GM18505 (cell line): ENCODE data around the gene DLGAP5.

Experiments used
- ATAC-seq: cut with Tn5 transposase; IDR thresholded peaks from one replicate; pipeline ENCODE4 v1.9.1; 2021; ENCODE audit not compliant: unreplicated experiment
- POLR2A ChIP-seq: IDR thresholded peaks from 4 replicates; pipeline ENCODE4 v1.6.1; 2011; ENCODE audit warnings: borderline replicate concordance; ENCODE audit not compliant: insufficient read depth, insufficient read length; ENCODE audit errors: extremely low read depth

The DLGAP5 gene, protein sequence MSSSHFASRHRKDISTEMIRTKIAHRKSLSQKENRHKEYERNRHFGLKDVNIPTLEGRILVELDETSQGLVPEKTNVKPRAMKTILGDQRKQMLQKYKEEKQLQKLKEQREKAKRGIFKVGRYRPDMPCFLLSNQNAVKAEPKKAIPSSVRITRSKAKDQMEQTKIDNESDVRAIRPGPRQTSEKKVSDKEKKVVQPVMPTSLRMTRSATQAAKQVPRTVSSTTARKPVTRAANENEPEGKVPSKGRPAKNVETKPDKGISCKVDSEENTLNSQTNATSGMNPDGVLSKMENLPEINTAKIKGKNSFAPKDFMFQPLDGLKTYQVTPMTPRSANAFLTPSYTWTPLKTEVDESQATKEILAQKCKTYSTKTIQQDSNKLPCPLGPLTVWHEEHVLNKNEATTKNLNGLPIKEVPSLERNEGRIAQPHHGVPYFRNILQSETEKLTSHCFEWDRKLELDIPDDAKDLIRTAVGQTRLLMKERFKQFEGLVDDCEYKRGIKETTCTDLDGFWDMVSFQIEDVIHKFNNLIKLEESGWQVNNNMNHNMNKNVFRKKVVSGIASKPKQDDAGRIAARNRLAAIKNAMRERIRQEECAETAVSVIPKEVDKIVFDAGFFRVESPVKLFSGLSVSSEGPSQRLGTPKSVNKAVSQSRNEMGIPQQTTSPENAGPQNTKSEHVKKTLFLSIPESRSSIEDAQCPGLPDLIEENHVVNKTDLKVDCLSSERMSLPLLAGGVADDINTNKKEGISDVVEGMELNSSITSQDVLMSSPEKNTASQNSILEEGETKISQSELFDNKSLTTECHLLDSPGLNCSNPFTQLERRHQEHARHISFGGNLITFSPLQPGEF

DNA sequence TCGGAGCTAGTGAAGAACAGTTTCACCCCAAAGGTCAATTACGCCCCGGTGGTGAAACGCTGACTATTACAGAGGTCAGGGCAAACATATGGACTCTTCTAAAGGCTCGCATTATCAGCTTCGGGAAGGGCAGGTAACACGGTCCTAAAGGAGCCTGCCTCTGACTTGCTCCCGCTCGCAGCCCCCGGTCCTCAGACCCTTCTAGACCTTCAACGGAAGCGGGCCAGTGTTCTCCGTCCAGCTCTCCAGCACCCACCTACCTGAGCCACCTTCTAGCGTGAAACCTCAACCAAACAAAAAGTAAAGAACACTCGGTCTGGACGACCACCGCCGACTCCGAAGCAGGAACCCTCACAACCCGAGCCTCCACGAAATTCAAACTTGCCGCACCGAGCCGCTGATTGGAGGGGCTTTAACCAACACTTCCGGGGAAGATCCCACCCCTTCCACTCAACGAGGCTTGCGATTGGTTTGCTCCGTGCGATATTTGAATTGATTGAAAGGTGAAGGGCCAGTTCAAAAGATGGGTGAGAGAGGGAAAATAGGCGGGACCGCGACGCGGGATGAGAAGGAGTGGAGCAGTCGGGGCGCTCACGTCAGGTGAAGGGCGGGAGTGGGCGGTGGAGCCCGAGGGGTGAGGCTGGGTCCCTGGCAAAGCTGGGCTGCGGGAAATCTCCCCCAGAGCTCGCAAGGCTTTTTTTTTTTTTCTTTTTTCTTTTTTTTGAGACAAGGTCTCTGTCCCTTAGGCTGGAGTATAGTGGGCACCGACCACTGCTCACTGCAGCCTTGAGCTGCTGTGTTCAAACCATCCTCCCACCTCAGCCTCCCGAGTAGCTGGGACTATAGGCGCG, at the start of gene DLGAP5:
Gene DLGAP5 (minus strand): TSS at position 383 of the 851 bp plus-strand sequence. CDS start 2,406 bp downstream, outside the sequence.
- ATAC-seq: peak; percentile 98
- TF ChIP-seq POLR2A: peak; percentile 68

DNA sequence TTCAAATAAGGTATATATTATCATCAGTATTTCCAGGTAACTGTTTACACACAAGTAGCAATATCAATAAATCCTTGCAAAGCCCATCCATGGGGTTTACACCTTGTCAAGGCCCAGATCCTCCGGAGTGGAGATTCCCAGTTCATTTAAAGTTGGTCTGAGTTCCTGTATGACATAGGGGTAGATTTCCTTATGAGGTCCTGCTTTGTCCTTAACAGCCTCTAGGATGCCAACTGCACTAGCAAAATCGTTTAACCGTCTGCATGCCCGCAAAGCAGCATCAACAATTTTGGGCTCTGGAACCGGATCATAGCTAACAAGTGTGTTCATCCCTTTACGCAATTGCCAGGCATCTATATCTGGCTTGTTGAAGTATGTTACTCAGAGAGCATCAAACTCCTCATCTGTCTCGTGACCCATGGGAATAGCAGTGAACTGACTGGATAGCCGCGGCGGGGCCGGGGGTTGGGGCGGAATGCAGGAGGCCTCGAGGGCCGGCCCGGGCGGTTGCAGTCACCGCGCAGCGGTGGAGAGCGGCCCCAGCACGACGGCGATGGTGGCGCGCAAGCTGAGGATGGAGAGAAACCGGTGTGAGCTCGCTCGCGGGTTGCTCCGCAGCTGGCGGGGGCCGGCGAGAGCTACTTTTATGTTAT, 49.3 kb upstream of the DLGAP5 start:
- ATAC-seq: no peak
- TF ChIP-seq POLR2A: no peak

DNA sequence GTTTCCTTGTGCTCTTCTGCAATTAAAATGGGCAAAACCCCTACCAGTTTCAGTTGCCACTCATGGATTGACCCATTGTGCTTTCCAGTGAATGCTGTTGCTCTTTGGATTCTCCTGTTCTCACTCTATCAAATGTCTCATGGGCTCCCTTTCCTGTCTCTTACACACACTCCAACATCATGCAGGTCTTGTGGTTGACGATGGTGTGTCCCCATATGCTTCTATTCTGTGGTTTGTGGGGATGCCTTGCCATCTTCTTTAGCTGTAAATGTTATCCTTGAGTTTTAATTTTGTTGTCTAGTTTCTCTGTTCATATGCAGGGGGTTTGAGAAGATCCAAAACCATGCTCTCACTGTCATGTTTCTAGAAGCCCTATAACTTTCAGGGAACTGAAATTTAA, 47.9 kb upstream of the DLGAP5 start:
- TF ChIP-seq POLR2A: no peak
- ATAC-seq: no peak

DNA sequence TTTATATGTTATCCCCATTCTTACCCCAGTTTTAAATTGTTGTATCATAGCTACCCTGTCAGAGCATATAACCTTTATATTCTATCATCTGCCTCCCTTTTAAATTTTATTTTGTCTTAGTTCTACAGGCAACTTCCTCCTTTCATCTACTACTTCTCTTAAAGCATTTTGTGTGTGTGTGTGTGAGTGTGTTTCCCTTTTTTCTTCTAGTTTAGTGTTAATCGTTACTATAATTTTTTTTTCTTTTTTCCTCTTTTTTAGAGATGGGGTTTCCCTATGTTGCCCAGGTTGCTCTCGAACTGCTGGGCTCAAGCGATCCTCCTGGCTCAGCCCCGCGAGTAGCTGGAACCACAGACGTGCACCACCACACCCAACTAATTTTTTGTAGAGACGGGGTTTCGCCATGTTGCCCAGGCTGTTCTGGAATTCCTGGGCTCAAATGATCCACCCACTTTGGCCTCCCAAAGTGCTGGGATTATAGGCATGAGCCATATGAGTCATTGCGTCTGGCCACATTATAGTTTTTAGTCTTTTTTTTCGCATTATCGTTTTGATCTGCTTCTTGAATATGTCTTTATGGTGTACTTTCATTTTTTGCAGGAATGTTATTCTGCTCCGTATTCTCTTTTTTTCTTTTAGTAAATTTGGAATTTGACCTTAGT, 46.8 kb upstream of the DLGAP5 start:
- ATAC-seq: no peak
- TF ChIP-seq POLR2A: no peak

DNA sequence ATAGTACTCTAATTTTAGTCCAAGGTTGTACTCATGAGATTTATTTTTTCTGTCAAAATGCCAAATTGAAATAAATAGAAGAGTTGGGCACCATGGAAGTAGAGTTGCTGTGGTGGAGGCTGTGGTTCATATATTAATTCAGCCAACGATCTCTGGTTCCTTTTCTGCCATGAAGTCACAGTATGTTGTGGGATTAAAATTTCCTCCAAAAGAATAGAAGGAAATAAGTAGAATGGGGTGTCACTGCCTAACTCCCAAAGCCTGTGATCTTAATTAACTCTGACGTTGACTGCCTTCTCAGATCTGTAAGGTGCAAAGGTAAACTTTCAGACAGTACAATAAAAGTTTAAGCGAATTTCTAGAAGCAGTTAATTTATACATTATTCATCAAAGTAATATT, 42.2 kb upstream of the DLGAP5 start:
- no peak for ATAC-seq
- TF ChIP-seq POLR2A: no peak

DNA sequence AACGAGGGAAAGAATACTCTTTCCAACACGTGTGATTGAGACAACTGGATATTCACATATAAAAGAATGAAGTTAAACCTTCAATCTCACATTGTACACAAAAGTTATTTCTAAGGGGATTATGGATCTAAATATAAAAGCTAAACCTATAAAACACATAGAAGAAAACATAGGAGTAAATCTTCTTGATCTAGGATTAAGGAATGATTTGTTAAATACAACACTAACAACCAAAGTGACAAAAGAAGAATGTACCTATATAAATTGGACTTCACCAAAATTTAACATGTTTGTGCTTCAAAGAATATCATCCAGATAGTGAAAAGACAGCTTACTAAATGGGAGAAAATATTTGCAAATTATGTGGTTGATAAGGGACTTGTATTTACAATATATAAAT, 36.9 kb upstream of the DLGAP5 start:
- TF ChIP-seq POLR2A: no peak
- ATAC-seq: no peak

DNA sequence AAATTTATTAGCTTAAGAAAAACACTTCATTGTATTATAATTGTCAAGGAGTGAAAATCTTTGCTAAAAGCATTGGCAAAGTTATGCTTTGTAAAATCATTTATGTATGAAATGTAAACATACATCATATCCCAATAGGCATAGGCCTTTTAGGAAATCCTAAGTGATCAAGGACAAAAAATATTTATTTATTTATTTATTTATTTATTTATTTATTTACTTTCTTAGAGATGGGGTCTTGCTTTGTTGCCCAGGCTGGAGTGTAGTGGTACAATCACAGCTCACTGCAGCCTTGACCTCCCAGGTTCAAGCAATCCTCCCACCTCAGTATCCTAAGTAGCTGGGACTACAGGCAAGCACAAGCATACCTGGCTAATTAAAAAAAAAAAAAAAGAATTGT, 32.0 kb upstream of the DLGAP5 start:
- no peak for TF ChIP-seq POLR2A

DNA sequence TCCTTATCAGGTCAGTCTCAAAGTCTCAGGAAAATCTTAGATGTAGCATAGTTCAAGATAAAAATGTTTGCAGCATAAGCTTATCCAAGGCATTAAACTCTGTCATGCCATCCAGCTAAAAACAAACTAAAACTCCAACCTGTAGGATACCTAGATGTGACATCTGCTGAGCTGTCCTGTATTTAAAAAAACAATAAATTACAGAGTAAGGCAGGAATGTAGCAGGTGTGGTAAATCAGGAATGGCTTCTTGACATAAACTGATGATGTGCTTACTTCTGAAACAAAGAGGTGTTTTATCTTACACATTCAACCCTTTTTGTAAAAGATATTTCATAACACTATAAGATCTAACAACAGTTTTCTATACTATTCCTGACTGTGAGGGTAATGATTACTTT, 30.6 kb upstream of the DLGAP5 start:
- no peak for ATAC-seq
- no peak for TF ChIP-seq POLR2A

More for the DNA sequence above, 32.0 kb upstream of the DLGAP5 start:
- ATAC-seq: no peak

DNA sequence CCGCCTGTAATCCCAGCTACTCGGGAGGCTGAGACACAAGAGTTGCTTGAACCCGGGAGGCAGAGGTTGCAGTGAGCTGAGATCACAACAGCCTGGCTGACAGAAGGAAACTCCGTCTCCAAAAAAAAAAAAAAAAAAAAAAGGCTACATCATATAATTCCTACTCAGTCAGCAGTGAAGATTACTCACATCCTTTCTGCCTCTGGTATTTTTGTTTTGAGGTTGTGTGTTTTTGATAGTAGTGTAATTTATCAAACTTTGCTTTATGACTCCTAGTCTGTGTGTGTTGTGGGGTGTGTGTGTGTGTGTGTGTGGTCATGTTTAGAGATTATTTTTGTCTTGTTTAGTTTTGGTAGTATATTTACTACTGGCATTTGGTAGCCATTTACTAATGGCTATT, 29.8 kb upstream of the DLGAP5 start:
- TF ChIP-seq POLR2A: no peak
- no peak for ATAC-seq

DNA sequence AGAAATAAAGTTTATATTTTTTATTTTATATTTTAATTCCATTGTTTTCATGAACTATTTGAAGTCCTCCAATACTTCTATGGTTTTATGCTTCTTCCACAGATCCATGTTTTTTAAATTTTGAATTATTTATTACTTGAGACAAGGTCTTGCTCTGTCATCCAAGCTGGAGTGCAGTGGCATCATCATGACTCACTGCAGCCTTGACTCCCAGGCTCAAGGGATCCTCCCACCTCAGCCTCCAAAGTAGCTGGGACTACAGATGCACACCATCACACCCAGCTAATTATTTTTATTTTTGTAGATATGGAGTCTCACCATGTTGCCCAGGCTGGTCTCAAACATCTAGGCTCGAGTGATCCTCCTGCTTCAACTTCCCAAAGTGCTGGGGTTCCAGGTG, 28.8 kb upstream of the DLGAP5 start:
- no peak for ATAC-seq
- no peak for TF ChIP-seq POLR2A

DNA sequence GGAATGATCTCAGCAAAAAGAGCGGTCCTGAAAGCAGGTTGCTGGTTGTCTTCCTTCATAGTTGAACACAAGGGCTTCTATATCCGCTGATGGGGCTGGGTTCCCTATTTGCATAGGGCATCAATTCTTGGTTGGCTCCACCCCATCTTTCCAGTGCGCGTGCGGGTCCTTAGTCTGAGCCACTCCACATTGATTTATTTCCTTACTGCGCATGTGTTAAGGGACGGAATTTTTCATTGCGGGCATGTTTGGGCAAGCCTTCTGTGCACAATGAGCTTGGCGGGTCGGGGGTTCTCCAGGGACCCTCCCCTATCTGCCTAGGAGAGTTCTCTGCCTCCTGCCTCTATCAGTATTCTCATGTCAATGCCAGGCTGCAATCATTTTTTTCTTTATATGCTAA, 21.2 kb upstream of the DLGAP5 start:
- no peak for TF ChIP-seq POLR2A
- no peak for ATAC-seq

DNA sequence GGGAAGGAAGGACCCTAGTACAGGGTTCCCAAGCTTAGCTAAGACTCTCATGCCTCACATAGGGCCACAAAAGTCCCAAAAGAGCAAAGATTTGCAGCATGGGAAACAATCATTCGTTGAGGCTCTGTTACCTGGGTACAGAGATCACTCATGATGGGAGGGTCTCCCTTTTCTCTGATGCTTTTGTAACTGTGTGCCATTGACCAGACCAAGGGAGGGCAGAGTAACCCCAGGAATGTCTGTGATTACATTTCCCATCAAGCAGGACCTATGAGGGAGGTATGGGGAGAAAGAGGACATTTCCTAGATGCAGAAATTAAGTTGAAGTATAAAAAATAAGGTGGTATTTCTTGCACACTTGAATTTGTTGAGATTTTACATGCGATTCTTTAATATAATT, 16.4 kb upstream of the DLGAP5 start:
- no peak for TF ChIP-seq POLR2A
- no peak for ATAC-seq
